ENCODE data around the gene TRPM7.

TRPM7 gene

DNA sequence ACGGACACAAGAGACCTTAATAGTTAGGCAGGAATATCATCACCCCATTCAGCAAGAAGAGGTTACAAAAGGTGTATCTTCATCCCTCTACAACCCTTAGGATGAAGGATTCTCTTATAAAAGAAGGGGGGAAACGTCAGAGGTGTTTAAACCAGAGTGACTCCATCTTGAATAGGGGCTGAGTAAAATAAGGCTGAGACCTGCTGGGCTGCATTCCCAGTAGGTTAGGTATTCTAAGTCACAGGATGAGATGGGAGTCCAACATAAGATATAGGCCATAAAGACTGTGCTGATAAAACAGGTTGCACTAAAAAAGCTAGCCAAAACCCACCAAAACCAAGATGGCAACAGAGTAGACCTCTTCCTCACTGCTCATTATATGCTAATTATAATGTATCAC lies 16.5 kb downstream of the TRPM7 start:
- no peaks in the 10 kb centered on the region for H3K4me1 Mint-ChIP-seq
- peaks cover 73% of the 10 kb centered on the region for H3K36me3 Mint-ChIP-seq (ENCODE audit: low read depth)
- no peak for DNase-seq
- H3K27ac Mint-ChIP-seq, result no peak overlapping the region
- H3K4me3 Mint-ChIP-seq, result no peak overlapping the region
- H3K27me3 Mint-ChIP-seq (ENCODE audit: low read depth, poor library complexity), result no peaks in the 10 kb centered on the region
- H3K9me3 Mint-ChIP-seq, result peaks cover 27% of the 10 kb centered on the region
- TF ChIP-seq, protein P1, sequence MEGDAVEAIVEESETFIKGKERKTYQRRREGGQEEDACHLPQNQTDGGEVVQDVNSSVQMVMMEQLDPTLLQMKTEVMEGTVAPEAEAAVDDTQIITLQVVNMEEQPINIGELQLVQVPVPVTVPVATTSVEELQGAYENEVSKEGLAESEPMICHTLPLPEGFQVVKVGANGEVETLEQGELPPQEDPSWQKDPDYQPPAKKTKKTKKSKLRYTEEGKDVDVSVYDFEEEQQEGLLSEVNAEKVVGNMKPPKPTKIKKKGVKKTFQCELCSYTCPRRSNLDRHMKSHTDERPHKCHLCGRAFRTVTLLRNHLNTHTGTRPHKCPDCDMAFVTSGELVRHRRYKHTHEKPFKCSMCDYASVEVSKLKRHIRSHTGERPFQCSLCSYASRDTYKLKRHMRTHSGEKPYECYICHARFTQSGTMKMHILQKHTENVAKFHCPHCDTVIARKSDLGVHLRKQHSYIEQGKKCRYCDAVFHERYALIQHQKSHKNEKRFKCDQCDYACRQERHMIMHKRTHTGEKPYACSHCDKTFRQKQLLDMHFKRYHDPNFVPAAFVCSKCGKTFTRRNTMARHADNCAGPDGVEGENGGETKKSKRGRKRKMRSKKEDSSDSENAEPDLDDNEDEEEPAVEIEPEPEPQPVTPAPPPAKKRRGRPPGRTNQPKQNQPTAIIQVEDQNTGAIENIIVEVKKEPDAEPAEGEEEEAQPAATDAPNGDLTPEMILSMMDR (IDR thresholded peaks at IDR 0.05), result no peak

DNA sequence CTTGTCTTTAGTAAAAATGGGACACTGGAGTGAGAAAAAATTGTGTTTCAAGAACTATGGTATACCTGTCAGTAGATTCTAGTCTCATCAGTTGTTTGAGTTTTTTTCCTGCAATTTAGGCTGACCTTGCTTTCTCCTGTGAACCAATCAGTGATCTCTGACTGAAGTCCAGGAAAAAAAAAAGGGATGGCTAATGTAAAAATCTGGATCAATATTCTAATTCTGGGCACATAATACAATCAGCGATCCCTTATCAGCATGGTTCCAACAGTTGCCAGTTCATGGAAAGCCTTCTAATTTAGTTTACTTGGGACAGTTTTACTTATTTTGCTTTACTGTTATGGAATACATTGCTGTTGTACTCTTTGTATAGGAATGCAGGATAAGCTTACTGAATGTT lies 17.0 kb downstream of the TRPM7 start:
- Mint-ChIP-seq H3K4me1 (no peaks in the 10 kb centered on the region), H3K4me3 (no peak overlapping the region), H3K9me3 (peaks cover 27% of the 10 kb centered on the region), H3K36me3 (ENCODE audit: low read depth) (peaks cover 72% of the 10 kb centered on the region), H3K27me3 (ENCODE audit: low read depth, poor library complexity) (no peaks in the 10 kb centered on the region), H3K27ac (no peak overlapping the region)
- DNase-seq, result no peak
- TF ChIP-seq, protein P1 (IDR thresholded peaks at IDR 0.05), result no peak

DNA sequence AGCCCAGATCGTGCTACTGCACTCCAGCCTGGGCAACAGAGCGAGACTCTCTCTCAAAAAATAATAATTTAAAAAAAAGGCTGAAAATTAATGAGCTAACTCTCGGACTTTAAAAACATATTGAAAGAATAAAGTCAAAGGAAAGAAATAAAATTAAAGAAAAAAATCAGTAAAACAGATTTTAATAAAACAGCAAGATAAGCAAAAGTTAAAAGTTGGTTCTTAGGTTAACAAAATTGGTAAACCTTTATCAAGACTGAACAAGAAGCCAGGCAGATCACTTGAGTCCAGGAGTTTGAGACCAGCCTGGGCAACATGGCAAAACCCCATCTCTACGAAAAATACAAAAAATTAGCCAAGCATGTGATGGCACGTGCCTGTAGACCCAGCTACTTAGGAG lies 20.7 kb downstream of the TRPM7 start:
- no peak overlapping the region for H3K4me3 Mint-ChIP-seq

DNA sequence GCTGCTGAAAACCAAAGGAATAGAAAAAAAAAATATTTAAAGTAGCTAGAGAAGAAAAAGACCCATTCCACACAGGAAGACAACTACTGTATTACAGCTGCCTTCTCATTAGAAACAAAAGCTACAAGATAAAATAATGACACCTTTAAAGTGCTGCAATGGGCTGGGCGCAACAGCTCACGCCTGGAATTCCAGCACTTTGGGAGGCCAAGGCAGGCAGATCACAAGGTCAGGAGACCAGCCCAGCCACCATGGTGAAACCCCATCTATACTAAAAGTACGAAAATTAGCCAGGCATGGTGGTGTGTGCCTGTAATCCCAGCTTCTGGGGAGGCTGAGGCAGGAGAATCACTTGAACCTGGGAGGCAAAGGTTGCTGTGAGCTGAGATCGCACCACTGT lies 31.0 kb downstream of the TRPM7 start:
- Mint-ChIP-seq H3K9me3 (no peaks in the 10 kb centered on the region), H3K27me3 (ENCODE audit: low read depth, poor library complexity) (no peaks in the 10 kb centered on the region), H3K27ac (no peak overlapping the region), H3K4me1 (no peaks in the 10 kb centered on the region), H3K36me3 (ENCODE audit: low read depth) (peaks cover 85% of the 10 kb centered on the region), H3K4me3 (no peak overlapping the region)
- TF ChIP-seq, protein P1 (IDR thresholded peaks at IDR 0.05), result no peak
- DNase-seq, result no peak

More for the DNA sequence above, 20.7 kb downstream of the TRPM7 start:
- DNase-seq, result no peak
- peak overlapping the region; percentile 70 for H3K27ac Mint-ChIP-seq
- H3K9me3 Mint-ChIP-seq, result peaks cover 27% of the 10 kb centered on the region
- peaks cover 94% of the 10 kb centered on the region for H3K36me3 Mint-ChIP-seq (ENCODE audit: low read depth)
- TF ChIP-seq, protein P1 (IDR thresholded peaks at IDR 0.05), result no peak
- no peaks in the 10 kb centered on the region for H3K4me1 Mint-ChIP-seq
- no peaks in the 10 kb centered on the region for H3K27me3 Mint-ChIP-seq (ENCODE audit: low read depth, poor library complexity)

DNA sequence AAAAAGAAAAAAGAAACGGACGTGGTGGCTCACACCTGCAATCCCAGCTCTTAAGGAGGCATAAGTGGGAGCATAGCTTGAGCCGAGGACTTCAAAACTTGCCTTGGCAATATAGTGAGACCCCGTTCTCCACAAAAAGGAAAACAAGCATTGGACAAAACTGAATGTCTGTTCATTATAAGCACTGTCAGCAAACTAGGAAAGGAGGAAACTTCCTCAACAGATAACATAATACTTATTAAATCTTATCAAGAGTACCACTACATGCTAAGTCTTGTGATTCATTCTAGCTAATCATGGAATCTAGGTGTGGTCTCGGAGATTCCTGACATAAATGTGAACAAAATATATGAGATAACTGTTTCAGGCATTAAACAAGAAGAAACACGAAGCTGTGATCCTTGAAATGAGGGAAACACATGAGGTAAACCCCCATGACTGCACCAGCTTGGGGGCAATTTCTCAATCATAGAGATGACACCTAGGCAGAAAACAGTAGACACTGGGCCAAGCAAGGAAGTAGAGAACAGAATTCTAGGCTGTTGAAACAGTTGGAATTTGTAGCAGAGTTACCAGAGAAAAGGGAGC lies 33.3 kb downstream of the TRPM7 start:
- peak overlapping the region; percentile 42 for H3K27ac Mint-ChIP-seq
- TF ChIP-seq, protein P1 (IDR thresholded peaks at IDR 0.05), result no peak
- H3K9me3 Mint-ChIP-seq, result no peaks in the 10 kb centered on the region
- H3K4me3 Mint-ChIP-seq, result no peak overlapping the region
- peaks cover 82% of the 10 kb centered on the region for H3K36me3 Mint-ChIP-seq (ENCODE audit: low read depth)
- no peaks in the 10 kb centered on the region for H3K4me1 Mint-ChIP-seq
- no peak for DNase-seq
- H3K27me3 Mint-ChIP-seq (ENCODE audit: low read depth, poor library complexity), result no peaks in the 10 kb centered on the region

DNA sequence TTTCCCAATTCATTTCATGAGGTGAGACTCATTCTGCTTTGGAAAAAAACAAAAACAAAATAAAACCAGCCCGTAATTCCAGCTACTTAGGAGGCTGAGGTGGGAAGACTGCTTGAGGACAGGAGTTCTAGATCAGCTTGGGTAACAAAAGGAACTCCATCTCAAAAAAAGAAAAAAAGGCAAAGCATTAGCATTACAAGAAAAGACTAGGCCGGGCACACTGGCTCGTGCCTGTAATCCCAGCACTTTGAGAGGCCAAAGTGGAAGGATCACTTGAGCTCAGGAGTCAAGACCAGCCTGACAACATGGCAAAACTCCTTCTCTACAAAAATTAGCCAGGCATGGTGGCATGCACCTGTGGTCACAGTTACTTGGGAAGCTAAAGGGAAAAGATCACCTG lies 33.9 kb downstream of the TRPM7 start:
- Mint-ChIP-seq H3K4me1 (no peaks in the 10 kb centered on the region), H3K36me3 (ENCODE audit: low read depth) (peaks cover 78% of the 10 kb centered on the region), H3K27ac (peak overlapping the region; percentile 42), H3K4me3 (no peak overlapping the region), H3K27me3 (ENCODE audit: low read depth, poor library complexity) (no peaks in the 10 kb centered on the region), H3K9me3 (no peaks in the 10 kb centered on the region)
- TF ChIP-seq, protein P1 (IDR thresholded peaks at IDR 0.05), result no peak
- DNase-seq, result no peak
